ENCODE results near the gene DAB2. TPM values are rescaled to one million over a fixed set of nuclear protein-coding genes. Genes with fewer than 3 reads are reported as not detected.

The DAB2 gene
- polyA plus RNA-seq, 1 experiment: 206 TPM

DNA sequence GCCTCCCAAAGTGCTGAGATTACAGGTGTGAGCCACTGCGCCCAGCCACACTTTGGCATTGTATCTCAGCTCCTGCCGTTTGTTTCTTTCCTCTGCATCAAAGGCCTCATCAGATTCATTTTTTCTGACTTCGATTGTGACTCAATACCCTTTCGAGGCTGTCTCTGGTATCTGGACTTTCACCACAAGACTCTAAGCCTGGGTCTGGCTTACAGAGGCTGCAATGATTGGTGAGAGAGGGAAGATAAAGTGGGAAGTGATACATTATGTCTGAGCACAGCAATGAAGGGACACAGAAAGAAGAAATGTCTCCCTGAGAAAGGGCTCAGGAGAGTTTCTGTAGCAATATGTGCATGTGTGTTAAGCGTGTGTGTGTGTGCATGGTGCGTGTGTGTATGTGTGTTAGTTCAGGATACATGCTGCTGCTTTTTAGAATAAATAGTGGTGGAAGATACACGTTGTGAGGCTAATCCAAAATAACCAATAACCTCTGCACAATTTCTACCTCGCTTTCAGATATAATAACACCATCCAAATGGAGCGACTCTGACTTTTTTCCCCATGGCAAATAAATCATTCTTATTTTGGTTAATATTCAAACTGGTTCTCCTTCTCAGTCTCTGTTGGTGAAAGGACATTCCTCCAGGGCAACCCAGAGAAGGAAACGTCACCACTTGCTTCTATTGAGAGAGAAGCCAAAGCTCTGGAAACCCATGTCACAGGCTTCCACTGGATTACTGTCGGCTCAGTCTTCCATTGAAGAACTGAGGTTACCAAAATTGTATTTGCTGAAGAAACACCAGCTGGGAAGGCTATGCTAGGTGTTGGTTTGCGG is 8.1 kb upstream of the DAB2 start:
- no peak overlapping the region for H3K27ac ChIP-seq (ENCODE audit: low read depth, low read length)
- H3K9me3 ChIP-seq (ENCODE audit: control insufficient read depth, insufficient read depth, low read length): peaks cover 3% of the 10 kb centered on the region; the same call in 1 of the 2 replicates
- no peaks in the 10 kb centered on the region for H3K27me3 ChIP-seq (ENCODE audit: control insufficient read depth, insufficient read depth, low read length)
- no peak for DNase-seq (ENCODE audit: low read depth, low spot score)
- TF ChIP-seq, protein P1, sequence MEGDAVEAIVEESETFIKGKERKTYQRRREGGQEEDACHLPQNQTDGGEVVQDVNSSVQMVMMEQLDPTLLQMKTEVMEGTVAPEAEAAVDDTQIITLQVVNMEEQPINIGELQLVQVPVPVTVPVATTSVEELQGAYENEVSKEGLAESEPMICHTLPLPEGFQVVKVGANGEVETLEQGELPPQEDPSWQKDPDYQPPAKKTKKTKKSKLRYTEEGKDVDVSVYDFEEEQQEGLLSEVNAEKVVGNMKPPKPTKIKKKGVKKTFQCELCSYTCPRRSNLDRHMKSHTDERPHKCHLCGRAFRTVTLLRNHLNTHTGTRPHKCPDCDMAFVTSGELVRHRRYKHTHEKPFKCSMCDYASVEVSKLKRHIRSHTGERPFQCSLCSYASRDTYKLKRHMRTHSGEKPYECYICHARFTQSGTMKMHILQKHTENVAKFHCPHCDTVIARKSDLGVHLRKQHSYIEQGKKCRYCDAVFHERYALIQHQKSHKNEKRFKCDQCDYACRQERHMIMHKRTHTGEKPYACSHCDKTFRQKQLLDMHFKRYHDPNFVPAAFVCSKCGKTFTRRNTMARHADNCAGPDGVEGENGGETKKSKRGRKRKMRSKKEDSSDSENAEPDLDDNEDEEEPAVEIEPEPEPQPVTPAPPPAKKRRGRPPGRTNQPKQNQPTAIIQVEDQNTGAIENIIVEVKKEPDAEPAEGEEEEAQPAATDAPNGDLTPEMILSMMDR (IDR thresholded peaks at IDR 0.05; ENCODE audit: low read depth, low read length): no peak
- CTCF ChIA-PET: interaction anchor here (1.7 kb wide), 1 partner anchor 8 kb away, joined by 6 read pairs; the partner anchor contains the start of gene DAB2
- no peak overlapping the region for H3K4me3 ChIP-seq (ENCODE audit: low read depth, low read length)
- POLR2A ChIA-PET: no interaction called here

DNA sequence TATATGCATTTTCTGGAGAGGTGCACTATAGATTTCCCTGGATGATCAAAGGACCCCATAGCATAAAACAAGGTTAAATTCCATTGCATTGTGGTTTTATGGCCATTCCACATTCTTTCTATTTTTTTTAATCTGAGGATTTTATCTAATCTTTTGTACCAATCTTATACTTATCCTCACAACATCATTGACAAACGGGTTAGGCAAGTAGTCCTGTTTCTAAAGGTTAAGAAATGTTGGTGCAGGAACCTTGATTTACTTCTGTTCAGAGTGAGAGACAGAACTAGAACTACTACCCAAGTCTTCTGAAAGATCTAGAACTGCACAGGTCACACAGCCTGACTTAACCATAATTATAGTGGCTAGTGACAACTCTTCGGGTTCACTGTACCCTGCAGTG is 5.7 kb upstream of the DAB2 start:
- Histone ChIP-seq H3K9me3 (ENCODE audit: control insufficient read depth, insufficient read depth, low read length) (peaks cover 3% of the 10 kb centered on the region; the same call in 1 of the 2 replicates), H3K27ac (ENCODE audit: low read depth, low read length) (no peak overlapping the region), H3K27me3 (ENCODE audit: control insufficient read depth, insufficient read depth, low read length) (no peaks in the 10 kb centered on the region), H3K4me3 (ENCODE audit: low read depth, low read length) (no peak overlapping the region)
- TF ChIP-seq, protein P1 (IDR thresholded peaks at IDR 0.05; ENCODE audit: low read depth, low read length): no peak
- CTCF ChIA-PET: no interaction called here
- POLR2A ChIA-PET: no interaction called here
- no peak for DNase-seq (ENCODE audit: low read depth, low spot score)

DNA sequence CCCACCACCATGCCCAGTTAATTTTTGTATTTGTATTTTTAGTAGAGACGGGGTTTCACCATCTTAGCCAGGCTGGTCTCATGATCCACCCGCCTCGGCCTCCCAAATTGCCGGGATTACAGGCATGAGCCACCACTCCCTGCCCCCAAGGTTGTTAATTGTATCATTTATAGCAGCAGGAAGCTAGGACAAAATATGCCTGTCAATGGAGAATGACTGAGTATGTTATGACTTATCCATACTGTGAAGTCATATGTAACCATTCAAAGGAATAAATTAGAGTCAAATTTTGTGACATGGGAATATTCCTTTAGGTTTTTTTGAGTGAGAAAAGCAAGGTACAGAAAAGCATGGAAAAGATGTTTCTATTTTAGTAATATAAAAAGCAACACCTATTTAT is 3.9 kb upstream of the DAB2 start:
- H3K9me3 ChIP-seq (ENCODE audit: control insufficient read depth, insufficient read depth, low read length): peaks cover 3% of the 10 kb centered on the region; the same call in 1 of the 2 replicates
- TF ChIP-seq, protein P1 (IDR thresholded peaks at IDR 0.05; ENCODE audit: low read depth, low read length): no peak
- CTCF ChIA-PET: no interaction called here
- H3K27me3 ChIP-seq (ENCODE audit: control insufficient read depth, insufficient read depth, low read length): no peaks in the 10 kb centered on the region
- DNase-seq (ENCODE audit: low read depth, low spot score): no peak
- H3K4me3 ChIP-seq (ENCODE audit: low read depth, low read length): no peak overlapping the region
- POLR2A ChIA-PET: no interaction called here
- no peak overlapping the region for H3K27ac ChIP-seq (ENCODE audit: low read depth, low read length)

DNA sequence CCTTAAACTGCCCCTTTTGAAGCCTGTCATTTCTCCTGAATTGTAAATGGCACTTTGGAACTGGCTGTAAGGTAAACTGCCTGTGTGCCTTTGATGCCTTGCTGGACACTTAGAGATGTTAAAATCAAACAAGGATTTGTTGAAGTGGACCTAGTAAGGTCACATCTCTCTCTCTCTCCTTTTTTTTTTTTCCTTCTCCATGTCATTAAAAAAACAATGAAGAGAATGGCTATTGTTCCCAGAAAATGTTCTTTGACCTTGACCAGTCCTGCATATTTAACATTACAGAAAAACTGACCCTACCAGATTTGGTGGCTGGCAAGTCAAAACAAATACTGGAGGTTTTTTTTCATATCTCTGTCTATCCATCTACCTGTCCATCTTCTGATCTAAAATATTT is 2.9 kb upstream of the DAB2 start:
- Histone ChIP-seq H3K9me3 (ENCODE audit: control insufficient read depth, insufficient read depth, low read length) (peaks cover 3% of the 10 kb centered on the region; the same call in 1 of the 2 replicates), H3K27me3 (ENCODE audit: control insufficient read depth, insufficient read depth, low read length) (no peaks in the 10 kb centered on the region), H3K4me3 (ENCODE audit: low read depth, low read length) (no peak overlapping the region), H3K27ac (ENCODE audit: low read depth, low read length) (no peak overlapping the region)
- ChIA-PET CTCF (interaction anchor here (0.6 kb wide), 1 partner anchor 74 kb away, joined by 3 read pairs; no protein-coding TSS in a partner anchor), POLR2A (interaction anchor here (0.6 kb wide), 2 partner anchors 90 to 99 kb away, joined by 4 read pairs; no protein-coding TSS in a partner anchor)
- TF ChIP-seq, protein P1 (IDR thresholded peaks at IDR 0.05; ENCODE audit: low read depth, low read length): no peak
- no peak for DNase-seq (ENCODE audit: low read depth, low spot score)

DNA sequence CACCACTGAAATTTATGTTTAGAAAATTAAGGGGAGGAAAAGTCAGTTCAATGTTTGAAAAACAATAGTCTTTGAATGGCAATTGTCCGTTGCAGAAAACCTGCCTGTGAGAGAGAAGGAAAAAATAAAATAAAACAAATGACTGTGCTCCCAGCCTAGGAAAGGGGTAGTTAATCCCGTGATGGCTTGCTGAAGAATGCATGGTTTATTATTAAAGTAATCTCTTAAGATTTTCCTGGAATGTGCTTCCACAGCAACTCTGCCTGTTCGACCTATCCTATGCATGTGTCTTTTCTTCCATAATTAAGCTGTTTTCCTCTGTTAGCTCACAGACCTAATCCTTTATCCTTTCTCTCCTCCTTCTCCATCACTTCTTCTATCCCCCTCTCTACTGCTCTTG is 2.4 kb upstream of the DAB2 start:
- Histone ChIP-seq H3K27ac (ENCODE audit: low read depth, low read length) (no peak overlapping the region), H3K27me3 (ENCODE audit: control insufficient read depth, insufficient read depth, low read length) (no peaks in the 10 kb centered on the region), H3K9me3 (ENCODE audit: control insufficient read depth, insufficient read depth, low read length) (peaks cover 3% of the 10 kb centered on the region; the same call in 1 of the 2 replicates), H3K4me3 (ENCODE audit: low read depth, low read length) (no peak overlapping the region)
- ChIA-PET CTCF (interaction anchor here (0.6 kb wide), 1 partner anchor 75 kb away, joined by 3 read pairs; no protein-coding TSS in a partner anchor), POLR2A (interaction anchor here (0.6 kb wide), 2 partner anchors 91 to 99 kb away, joined by 4 read pairs; no protein-coding TSS in a partner anchor)
- TF ChIP-seq, protein P1 (IDR thresholded peaks at IDR 0.05; ENCODE audit: low read depth, low read length): no peak
- no peak for DNase-seq (ENCODE audit: low read depth, low spot score)

All from AG04450 (cell line).